Tibial nerve (tissue), 3 donors: ENCODE measurements around the gene LSM5.

ENCODE experiments used
- POLR2A ChIP-seq, 2 donors: fragments of 450-650 bp; IDR thresholded peaks; one replicate each; pipeline ENCODE4 v1.6.1; 2017; ENCODE audit warnings: antibody characterized with exemption in 2 of 2, mild to moderate bottlenecking in 2 of 2, moderate library complexity in 2 of 2
- TF ChIP-seq, protein P1 (sequence below), 5 experiments: fragments of 200-600 bp in 3 of 5; fragments of 450-650 bp in 2 of 5; sonication (generic) in 3 of 5; IDR thresholded peaks; one replicate each; pipeline ENCODE4 v1.5.1; 2016 to 2019; ENCODE audit warnings: antibody characterized with exemption in 5 of 5, mild to moderate bottlenecking in 3 of 5, moderate library complexity in 2 of 5

DNA sequence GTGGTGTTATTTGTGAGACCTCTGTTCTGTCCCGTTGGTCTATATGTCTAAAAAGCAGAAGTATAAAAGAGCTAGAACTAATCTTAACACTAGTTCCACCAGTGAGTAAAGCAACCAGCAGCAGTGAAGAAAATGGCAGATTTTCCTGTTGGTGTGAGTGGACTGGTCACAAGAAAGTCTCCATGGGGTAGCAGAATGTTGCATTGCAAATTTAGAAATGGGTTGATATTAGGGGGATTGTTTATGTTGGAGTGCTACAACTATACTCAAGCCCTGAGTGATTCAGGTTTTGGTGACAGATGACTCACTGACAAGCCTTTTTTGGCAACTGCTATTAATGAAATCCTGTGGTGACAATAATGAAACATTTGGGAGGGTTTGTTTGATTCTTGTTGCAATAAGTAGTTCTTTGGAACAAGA, 10.8 kb upstream of the LSM5 start:
- TF ChIP-seq, protein P1, sequence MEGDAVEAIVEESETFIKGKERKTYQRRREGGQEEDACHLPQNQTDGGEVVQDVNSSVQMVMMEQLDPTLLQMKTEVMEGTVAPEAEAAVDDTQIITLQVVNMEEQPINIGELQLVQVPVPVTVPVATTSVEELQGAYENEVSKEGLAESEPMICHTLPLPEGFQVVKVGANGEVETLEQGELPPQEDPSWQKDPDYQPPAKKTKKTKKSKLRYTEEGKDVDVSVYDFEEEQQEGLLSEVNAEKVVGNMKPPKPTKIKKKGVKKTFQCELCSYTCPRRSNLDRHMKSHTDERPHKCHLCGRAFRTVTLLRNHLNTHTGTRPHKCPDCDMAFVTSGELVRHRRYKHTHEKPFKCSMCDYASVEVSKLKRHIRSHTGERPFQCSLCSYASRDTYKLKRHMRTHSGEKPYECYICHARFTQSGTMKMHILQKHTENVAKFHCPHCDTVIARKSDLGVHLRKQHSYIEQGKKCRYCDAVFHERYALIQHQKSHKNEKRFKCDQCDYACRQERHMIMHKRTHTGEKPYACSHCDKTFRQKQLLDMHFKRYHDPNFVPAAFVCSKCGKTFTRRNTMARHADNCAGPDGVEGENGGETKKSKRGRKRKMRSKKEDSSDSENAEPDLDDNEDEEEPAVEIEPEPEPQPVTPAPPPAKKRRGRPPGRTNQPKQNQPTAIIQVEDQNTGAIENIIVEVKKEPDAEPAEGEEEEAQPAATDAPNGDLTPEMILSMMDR (IDR thresholded peaks at IDR 0.05) = no peak
- TF ChIP-seq POLR2A (IDR thresholded peaks at IDR 0.05) = no peak
